ENCODE results near the gene ABCC8. TPM values are rescaled to one million over a fixed set of nuclear protein-coding genes. Genes with fewer than 3 reads are reported as not detected.

Gene ABCC8
- total and polyA plus RNA-seq, 2 experiments from 2014 or later, result 2.2 TPM; not detected in 1

GRCh38 chr11:17516551-17517150 lies 40.0 kb upstream of the ABCC8 start:
- H3K27me3 ChIP-seq, result no peaks in the 10 kb centered on the region
- WGBS (ENCODE audit: low lambda C conversion rate, missing lambda C conversion rate), result 91% methylated on average over 7 of the region's 7 CpGs
- TF ChIP-seq EZH2phosphoT487 (IDR thresholded peaks at IDR 0.05; ENCODE audit: low read depth, severe bottlenecking, unreplicated experiment), result no peak
- TF ChIP-seq CTCF (IDR thresholded peaks at IDR 0.05; ENCODE audit: poor library complexity), result no peak
- TF ChIP-seq EZH2 (IDR thresholded peaks at IDR 0.05; ENCODE audit: borderline replicate concordance), result no peak

GRCh38 chr11:17515443-17516176 lies 39.0 kb upstream of the ABCC8 start:
- no peaks in the 10 kb centered on the region for H3K36me3 ChIP-seq (replicated peaks; ENCODE audit: insufficient read depth, low read depth)
- 72% methylated on average over 5 of the region's 5 CpGs for WGBS (ENCODE audit: low lambda C conversion rate, missing lambda C conversion rate)
- TF ChIP-seq EZH2 (IDR thresholded peaks at IDR 0.05; ENCODE audit: borderline replicate concordance), result no peak
- no peak for TF ChIP-seq CTCF (IDR thresholded peaks at IDR 0.05; ENCODE audit: poor library complexity)
- no peak for TF ChIP-seq EZH2phosphoT487 (IDR thresholded peaks at IDR 0.05; ENCODE audit: low read depth, severe bottlenecking, unreplicated experiment)

More at GRCh38 chr11:17516551-17517150, 40.0 kb upstream of the ABCC8 start:
- Histone ChIP-seq H3K4me3 (no peak overlapping the region), H3K79me2 (no peaks in the 10 kb centered on the region), H3K9me3 (ENCODE audit: low read depth) (no peaks in the 10 kb centered on the region), H4K20me1 (ENCODE audit: insufficient read depth, poor library complexity, severe bottlenecking) (no peaks in the 10 kb centered on the region), H3K9me2 (replicated peaks; ENCODE audit: insufficient read depth) (no peaks in the 10 kb centered on the region), H2AFZ (no peak overlapping the region), H3K27ac (no peak overlapping the region), H3K36me3 (replicated peaks; ENCODE audit: insufficient read depth, low read depth) (no peaks in the 10 kb centered on the region), H3K4me1 (ENCODE audit: insufficient read depth) (no peaks in the 10 kb centered on the region), H3K4me2 (no peak overlapping the region)
- DNase-seq (ENCODE audit: low spot score), result no peak

GRCh38 chr11:17514476-17514875 lies 37.8 kb upstream of the ABCC8 start:
- H2AFZ ChIP-seq, result no peak overlapping the region
- no peaks in the 10 kb centered on the region for H4K20me1 ChIP-seq (ENCODE audit: insufficient read depth, poor library complexity, severe bottlenecking)
- H3K27ac ChIP-seq, result no peak overlapping the region
- no peak for TF ChIP-seq EZH2phosphoT487 (IDR thresholded peaks at IDR 0.05; ENCODE audit: low read depth, severe bottlenecking, unreplicated experiment)
- no peak for TF ChIP-seq EZH2 (IDR thresholded peaks at IDR 0.05; ENCODE audit: borderline replicate concordance)
- TF ChIP-seq CTCF (IDR thresholded peaks at IDR 0.05; ENCODE audit: poor library complexity), result no peak
- H3K27me3 ChIP-seq, result no peaks in the 10 kb centered on the region
- H3K9me3 ChIP-seq (ENCODE audit: low read depth), result no peaks in the 10 kb centered on the region
- H3K4me1 ChIP-seq (ENCODE audit: insufficient read depth), result no peaks in the 10 kb centered on the region
- H3K4me3 ChIP-seq, result no peak overlapping the region
- H3K36me3 ChIP-seq (replicated peaks; ENCODE audit: insufficient read depth, low read depth), result no peaks in the 10 kb centered on the region
- H3K79me2 ChIP-seq, result no peaks in the 10 kb centered on the region
- no peaks in the 10 kb centered on the region for H3K9me2 ChIP-seq (replicated peaks; ENCODE audit: insufficient read depth)
- no peak overlapping the region for H3K4me2 ChIP-seq
- no peak for DNase-seq (ENCODE audit: low spot score)
- WGBS (ENCODE audit: low lambda C conversion rate, missing lambda C conversion rate), result 88% methylated on average over 4 of the region's 4 CpGs

More at GRCh38 chr11:17515443-17516176, 39.0 kb upstream of the ABCC8 start:
- Histone ChIP-seq H3K4me1 (ENCODE audit: insufficient read depth) (no peaks in the 10 kb centered on the region), H2AFZ (no peak overlapping the region), H4K20me1 (ENCODE audit: insufficient read depth, poor library complexity, severe bottlenecking) (no peaks in the 10 kb centered on the region), H3K9me3 (ENCODE audit: low read depth) (no peaks in the 10 kb centered on the region), H3K4me2 (no peak overlapping the region), H3K27ac (no peak overlapping the region), H3K79me2 (no peaks in the 10 kb centered on the region), H3K4me3 (no peak overlapping the region), H3K9me2 (replicated peaks; ENCODE audit: insufficient read depth) (no peaks in the 10 kb centered on the region), H3K27me3 (no peaks in the 10 kb centered on the region)
- no peak for DNase-seq (ENCODE audit: low spot score)

Measured in hepatocyte (in vitro differentiated cells).